ENCODE data around the gene KISS1R. TPM values are rescaled to one million over a fixed set of nuclear protein-coding genes. Genes with fewer than 3 reads are reported as not detected.
A peak's percentile ranks its signal among the peaks of the same experiment; 100 is the strongest.

KISS1R gene
- total RNA-seq, 2 donors from 2014 or later: not detected

DNA sequence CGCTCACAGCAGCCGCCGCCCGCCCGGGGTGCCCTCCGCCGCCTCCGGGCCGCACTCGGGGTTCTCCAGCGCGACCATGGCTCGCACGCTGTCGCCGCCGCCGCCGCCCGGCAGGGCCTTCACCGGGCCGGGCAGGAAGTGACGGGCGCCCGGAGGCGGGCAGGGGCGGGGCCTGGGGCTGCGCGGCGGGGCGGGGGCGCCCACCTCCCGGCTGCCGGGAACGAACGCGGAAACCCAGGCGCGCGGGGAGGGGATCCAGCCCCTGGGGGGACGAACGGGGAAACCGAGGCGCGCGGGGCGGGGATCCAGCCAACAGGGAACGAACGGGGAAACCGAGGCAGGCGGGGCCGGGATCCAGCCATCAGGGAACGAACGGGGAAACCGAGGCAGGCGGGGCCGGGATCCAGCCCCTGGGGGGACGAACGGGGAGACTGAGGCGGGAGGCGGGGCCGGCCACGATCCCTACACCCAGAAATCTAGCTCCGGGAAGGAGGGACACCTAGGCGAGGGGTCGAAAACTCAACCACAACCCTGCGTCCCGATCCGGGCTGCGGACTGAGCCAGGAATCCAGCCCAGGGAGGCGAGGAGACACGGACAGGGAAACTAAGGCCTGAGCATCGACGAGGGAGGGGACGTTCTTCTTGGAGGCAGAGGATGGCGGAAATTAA, 3.9 kb upstream of the KISS1R start, which contains the start of gene R3HDM4:
Gene R3HDM4, minus strand, starts transcription at position 140 of the 669 bp plus-strand sequence. Its CDS starts 62 bp downstream, at position 78.
- DNase-seq (ENCODE audit: low spot score): peak; percentile 95
- intact Hi-C loops (cut with DNase I): no loop called here

DNA sequence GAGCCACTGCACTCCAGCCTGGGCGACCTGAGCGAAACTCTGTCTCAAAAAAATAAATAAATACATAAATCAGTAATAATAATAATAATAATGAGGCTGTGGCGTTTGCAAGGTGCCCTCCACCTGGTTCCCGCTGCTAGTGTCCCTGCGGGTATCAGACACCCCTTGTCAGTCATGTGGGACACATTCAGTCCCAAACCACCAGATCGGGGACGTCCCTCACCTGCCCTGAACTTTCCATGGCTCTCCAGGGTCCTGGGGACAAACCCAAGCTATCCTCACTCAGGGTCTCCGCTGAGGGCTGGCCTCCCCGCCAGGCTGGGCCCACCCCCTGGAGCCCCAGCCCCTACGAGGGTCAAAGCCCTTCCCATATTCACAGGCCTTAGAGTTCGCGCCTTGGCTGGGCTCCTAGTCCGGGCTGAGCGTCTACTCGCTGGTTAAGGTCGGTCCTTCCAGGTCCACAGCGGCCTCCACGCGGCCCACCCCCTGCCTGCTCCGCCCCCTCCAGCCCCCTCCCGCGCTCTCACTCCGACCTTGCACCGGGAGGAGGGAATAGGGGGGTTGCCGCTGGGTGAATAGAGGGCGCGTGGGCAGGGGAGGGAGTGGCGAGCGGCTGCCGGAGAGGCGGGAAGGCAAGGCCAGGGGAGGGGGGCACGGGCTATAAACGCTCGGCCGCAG, 349 bp upstream of the KISS1R start:
- no peak for DNase-seq (ENCODE audit: low spot score)
- intact Hi-C loops (cut with DNase I): loop anchor here in 1 of 2 donors (5.0 kb wide), 1 partner anchor 149 kb away; no protein-coding TSS in a partner anchor

DNA sequence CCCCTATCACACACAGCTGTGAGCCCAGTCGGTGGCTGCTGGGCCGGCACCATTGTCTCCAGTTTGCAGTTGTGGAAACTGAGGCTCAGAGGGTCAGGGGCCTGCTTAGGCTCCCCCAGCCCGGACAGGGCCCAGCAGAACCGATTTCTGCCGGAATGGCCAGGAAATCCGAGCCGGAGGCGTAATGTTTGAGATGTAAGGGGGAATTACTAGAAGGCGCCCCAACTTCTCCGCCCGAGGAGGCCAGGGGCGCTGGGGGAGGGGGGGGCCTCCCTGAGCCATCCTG, 962 bp downstream of the KISS1R start:
- DNase-seq (ENCODE audit: low spot score): no peak
- intact Hi-C loops (cut with DNase I): loop anchor here (2.0 to 5.0 kb wide), 2 partner anchors 55 to 151 kb away; no protein-coding TSS in a partner anchor

DNA sequence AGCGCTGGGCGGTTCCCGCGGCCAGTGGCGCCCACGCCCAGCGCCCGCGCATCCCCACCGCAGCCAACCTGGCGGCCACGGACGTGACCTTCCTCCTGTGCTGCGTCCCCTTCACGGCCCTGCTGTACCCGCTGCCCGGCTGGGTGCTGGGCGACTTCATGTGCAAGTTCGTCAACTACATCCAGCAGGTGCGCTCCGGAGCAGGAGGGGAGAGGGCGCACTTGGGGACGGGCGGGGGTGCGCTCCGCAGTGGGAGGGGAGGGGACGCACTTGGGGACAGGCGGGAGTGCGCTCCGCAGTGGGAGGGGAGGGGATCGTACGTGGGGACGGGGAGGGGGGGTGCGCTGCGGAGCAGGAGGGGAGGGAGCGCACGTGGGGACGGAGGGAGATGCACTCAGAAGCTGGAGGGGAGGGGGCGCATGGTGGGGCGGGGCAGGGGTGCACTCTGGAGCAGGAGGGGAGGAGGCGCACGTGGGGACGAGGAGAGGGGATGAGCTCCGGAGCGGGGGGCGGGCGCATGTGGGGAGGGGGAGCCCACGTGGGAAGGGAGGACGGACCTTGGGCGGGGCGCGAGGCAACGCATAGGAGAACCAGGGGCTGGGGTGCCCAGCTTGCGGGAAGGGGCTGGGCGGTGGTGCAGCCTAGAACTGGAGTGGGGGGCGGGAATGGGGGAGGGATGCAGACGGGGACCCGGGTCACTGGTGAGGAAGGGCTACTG, 1.5 kb downstream of the KISS1R start:
- no peak for DNase-seq (ENCODE audit: low spot score)
- intact Hi-C loops (cut with DNase I): loop anchor here (1.0 to 5.0 kb wide), 3 partner anchors 56 to 151 kb away; partner anchors contain the start of gene CFD (in 1 of the 2)

DNA sequence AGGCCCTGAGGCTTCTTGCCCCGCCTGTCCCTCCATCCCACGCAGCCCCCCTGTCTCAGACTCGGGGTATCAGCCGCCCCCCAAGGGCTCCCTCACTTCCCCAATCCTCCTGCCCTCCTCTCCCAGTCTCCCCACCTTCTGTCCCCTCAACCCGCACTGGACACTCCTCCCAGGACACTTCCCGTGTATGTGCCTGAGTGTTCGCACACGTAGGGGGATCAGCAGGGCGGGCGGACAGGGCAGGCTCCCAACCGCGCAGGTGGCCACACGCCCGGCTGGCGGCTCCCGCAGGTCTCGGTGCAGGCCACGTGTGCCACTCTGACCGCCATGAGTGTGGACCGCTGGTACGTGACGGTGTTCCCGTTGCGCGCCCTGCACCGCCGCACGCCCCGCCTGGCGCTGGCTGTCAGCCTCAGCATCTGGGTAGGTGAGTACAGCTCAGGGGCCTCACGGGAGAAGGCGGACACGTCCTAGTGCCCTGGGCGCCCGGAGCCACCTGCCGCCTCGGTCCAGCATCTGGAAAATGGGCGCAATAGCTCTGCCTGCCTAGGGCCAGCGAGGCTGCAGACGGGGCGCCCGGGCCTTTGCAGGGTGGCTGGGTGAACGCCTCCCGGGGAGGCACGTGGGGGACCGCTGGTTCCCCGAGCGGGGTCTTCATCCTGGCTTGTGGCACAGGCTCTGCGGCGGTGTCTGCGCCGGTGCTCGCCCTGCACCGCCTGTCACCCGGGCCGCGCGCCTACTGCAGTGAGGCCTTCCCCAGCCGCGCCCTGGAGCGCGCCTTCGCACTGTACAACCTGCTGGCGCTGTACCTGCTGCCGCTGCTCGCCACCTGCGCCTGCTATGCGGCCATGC, 2.3 kb downstream of the KISS1R start:
- DNase-seq (ENCODE audit: low spot score): no peak
- intact Hi-C loops (cut with DNase I): loop anchor here (1.0 to 5.0 kb wide), 5 partner anchors 57 to 152 kb away; partner anchors contain the start of gene CFD (in 1 of the 2)

DNA sequence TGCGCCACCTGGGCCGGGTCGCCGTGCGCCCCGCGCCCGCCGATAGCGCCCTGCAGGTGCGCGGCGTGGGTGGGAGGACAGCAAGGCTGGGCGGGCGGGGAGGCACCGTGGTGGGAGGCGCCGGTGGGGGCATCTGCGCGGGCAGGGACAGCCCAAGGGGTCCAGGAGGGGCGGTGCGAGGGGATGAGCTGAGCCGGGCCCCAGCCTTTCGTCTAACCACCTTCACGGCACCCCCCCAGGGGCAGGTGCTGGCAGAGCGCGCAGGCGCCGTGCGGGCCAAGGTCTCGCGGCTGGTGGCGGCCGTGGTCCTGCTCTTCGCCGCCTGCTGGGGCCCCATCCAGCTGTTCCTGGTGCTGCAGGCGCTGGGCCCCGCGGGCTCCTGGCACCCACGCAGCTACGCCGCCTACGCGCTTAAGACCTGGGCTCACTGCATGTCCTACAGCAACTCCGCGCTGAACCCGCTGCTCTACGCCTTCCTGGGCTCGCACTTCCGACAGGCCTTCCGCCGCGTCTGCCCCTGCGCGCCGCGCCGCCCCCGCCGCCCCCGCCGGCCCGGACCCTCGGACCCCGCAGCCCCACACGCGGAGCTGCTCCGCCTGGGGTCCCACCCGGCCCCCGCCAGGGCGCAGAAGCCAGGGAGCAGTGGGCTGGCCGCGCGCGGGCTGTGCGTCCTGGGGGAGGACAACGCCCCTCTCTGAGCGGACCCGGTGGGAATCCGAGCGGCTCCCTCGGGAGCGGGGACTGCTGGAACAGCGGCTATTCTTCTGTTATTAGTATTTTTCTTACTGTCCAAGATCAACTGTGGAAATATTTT, 3.1 kb downstream of the KISS1R start:
- intact Hi-C loops (cut with DNase I): loop anchor here (2.0 to 5.0 kb wide), 2 partner anchors 63 to 148 kb away; no protein-coding TSS in a partner anchor
- no peak for DNase-seq (ENCODE audit: low spot score)

DNA sequence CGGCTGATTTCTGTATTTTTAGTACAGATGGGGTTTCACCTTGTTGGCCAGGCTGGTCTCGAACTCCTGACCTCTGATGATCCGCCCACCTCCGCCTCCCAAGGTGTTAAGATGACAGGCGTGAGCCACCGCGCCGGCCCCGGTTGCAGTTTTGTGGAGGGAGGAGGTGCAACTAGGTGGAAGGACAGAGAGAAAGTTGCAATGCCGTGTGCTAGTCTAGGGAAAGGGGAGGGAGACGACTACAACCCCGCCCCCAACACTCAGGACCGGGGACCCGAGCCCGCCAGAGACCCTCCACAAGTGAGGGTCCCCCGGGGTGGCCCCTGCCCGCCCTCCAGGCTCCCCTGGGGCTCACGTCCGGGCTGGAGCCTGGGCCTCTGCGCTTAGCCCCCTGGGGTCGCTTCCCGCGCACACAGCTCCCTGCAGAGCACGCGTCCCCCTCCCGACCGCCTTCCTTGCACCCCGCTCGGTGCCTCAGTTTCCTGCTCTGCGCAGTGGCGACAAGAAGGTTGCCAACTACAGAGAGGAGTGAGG, 7.5 kb downstream of the KISS1R start:
- intact Hi-C loops (cut with DNase I): loop anchor here in 1 of 2 donors (5.0 kb wide), 1 partner anchor 152 kb away; no protein-coding TSS in a partner anchor
- no peak for DNase-seq (ENCODE audit: low spot score)

DNA sequence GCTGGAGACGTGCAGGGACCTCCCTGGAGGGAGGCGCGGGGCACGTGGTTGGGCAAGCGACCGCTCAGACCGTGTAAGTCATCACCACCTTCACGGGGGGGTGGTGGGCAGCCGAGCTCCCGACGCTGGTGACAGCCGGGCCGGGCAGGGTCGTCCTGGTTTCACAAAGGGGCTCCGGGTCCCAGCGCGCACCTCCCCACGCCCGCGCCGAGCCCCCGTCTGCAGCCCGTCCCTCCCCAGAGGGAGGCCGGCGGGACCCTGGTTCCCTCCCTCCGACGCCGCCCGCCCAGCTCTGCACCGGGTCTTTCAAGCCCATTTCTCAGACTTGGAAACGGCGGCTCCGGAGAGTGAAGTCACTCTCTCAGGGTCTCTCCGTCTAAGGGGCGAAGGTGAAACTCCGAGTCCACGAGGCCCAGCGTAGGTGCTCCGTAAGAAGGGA, 8.0 kb downstream of the KISS1R start:
- no peak for DNase-seq (ENCODE audit: low spot score)
- intact Hi-C loops (cut with DNase I): no loop called here

DNA sequence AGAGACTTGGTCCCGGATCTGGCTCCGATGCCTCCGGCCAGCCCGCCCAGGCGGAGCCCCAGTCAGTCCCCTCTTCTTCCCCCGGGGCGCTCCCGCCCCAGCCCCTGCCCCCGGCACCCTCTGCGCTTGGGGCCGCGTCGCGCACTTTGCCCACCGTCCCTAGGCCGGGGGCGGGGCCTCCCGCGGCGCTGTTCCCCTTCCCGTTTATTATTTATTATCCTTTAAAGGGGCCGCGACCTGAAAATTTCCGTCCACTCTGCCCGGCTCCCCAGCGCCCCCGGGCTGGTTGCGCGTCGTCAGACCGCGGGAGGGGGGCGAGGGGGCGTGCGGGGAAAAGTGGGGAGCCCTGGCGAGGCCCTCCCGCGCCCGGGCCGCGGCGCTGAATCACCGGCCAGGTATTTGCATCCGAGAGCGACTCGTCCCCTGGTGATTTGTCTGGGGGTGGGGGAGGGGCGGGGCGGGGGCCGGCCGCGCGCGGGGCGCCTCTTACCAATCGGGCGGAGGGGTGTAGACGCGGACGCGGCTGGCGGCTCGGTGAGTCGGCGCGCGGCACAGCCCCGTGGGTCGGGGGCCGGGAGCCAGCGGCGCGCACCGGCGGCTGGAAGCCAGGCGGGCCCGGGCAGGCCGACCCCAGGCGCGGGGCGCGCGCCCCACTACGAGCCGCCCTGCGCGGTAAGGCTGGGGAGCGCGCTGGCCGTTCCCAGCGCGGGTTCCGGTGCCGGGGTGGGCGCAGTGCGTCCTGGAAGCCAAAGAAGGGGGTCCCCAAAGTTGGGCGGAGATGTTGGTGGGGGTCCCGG, 8.6 kb downstream of the KISS1R start, which contains the start of gene ARID3A:
Gene ARID3A, plus strand, starts transcription at position 510 of the 797 bp plus-strand sequence. CDS start 3,494 bp downstream, outside the sequence.
- DNase-seq (ENCODE audit: low spot score): peak; percentile 94
- intact Hi-C loops (cut with DNase I): no loop called here

DNA sequence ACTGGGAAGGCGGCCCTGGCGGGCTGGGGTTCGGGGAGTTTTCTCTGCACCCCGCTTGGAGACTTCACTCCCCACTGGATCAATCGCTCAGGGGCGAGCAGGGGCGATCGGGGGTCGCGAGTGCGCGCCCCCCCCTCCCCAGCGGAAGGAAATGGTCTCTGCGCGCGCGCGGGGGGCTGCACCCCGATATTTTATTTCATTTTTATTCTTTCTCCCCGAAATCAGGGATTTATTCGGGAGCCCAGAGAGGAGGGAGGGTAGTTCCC, 9.1 kb downstream of the KISS1R start:
- intact Hi-C loops (cut with DNase I): no loop called here

DNA sequence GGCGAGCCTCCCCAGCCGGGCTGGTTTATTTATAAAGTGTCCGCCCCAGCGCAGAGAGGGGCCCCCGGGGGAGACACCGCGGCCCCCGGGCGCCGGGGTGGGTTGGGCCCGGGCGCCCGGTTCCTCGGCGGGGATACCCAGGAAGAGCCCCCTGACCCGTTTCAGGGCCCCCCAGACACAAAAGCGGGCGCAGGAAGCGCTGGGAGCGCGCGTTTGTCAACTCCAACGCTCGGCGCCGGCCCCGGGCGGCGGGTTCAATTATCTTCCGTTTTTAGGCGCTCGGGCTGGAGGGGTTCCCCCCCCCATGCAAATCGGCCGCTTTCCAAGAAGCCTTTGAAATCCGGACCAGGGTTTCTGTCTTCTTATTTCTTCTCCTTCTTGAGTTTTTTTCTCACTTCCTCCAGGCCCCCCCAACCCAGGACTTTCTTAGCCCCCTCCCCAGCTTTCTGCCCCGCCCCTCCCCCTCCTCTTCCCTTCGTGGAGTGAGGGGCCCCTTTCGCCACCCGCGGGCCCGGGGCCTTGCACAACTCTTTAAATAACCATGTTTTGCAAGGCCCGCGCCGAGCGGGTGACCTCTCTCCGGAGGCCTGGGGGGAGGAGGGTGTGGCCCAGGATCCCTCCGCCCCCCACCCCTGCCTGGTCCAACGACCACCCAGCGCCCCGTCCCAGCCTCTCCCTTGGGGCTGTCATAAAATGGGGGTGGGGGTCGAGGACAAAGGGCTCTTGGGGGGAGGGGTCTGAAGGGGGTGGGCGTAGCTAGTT, 9.6 kb downstream of the KISS1R start:
- intact Hi-C loops (cut with DNase I): no loop called here
- peak; percentile 93 for DNase-seq (ENCODE audit: low spot score)

More for the DNA sequence above, 9.1 kb downstream of the KISS1R start:
- no peak for DNase-seq (ENCODE audit: low spot score)

DNA sequence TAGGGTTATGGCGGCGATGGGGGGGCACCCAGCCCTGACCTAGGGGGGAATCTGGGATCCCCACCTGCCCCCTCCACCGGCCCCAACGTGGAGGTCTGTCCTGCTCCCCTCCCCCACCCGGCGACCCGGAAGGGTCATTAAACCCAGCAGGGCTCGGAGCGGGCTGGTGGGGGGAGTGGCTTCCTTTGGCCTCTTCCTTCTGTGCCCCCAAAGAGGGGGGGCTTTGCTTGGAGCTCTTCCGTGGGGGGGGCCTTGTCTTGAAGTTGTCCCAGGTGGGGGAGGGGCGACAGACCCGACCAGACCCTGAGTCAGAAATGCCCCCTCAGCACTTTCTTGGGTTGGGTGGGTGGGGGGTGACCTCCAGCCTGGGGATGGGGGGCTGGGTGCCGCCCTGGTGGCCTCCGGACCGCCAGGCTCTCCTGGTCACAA, 10.2 kb downstream of the KISS1R start:
- no peak for DNase-seq (ENCODE audit: low spot score)
- intact Hi-C loops (cut with DNase I): no loop called here

DNA sequence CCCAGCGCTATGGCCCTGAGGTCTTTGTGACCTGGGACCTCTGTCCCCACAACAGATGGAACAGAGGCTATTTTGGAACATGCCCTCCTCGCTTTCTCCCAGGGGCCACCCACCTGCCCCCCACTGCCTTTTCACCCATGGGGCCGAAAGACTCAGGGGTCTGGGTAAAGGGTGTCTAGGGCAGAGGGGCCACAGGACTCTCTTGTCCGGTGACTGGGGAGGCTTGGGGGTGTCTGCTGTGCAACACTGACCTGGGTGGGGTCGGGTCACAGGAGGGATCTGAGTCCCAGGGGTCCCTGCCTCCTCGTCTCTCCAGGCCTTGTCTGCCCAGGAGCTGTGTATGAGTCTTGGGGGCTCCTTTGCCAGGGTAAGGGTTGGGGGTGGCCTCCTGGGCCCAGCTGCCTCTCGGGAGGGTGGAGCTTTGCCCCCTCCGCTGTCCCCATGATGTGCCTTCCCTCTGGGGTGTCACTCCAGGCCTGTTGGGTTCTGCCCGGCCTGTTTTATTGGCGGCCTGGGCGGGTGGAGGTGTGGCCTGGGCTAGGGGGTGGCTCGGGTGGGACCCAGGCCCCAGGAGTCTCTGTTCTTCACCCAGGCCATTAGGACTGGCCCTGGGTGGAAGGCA, 10.8 kb downstream of the KISS1R start:
- DNase-seq (ENCODE audit: low spot score): no peak
- intact Hi-C loops (cut with DNase I): no loop called here

DNA sequence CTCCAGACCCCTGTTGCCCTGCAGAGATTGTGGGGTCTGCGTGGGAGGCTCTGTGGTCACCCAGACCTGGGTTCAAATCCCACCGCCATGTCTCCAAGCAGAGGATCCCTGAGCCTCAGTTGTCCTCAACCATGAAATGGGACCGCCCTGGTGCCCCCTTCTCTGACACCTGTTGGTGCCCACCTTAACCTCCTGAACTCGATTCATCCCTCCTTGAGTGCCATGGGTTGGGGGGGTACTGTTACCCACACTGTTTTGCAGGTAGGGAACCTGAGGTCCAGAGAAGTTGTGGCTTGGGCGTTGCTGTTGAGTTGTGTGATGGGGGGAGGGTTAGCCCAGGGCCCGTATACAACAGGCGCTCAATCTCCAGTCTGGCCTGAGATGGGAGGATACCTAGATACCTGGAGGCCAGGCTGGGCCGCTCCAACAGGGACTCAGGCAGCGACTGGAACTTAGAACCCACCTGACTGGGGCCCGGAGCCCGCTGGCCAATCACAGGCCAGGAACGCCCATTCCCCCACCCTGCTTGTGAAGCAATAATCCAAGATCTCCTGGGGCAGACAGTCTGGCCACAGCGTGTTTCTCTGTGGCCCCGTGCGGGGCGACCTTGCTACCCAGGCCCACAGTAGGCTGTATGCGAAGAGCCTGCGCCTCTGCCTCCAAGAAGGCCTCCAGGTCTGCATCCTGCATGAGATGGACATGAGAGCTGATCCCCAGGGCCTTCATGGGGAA, 11.5 kb downstream of the KISS1R start:
- intact Hi-C loops (cut with DNase I): no loop called here
- no peak for DNase-seq (ENCODE audit: low spot score)

DNA sequence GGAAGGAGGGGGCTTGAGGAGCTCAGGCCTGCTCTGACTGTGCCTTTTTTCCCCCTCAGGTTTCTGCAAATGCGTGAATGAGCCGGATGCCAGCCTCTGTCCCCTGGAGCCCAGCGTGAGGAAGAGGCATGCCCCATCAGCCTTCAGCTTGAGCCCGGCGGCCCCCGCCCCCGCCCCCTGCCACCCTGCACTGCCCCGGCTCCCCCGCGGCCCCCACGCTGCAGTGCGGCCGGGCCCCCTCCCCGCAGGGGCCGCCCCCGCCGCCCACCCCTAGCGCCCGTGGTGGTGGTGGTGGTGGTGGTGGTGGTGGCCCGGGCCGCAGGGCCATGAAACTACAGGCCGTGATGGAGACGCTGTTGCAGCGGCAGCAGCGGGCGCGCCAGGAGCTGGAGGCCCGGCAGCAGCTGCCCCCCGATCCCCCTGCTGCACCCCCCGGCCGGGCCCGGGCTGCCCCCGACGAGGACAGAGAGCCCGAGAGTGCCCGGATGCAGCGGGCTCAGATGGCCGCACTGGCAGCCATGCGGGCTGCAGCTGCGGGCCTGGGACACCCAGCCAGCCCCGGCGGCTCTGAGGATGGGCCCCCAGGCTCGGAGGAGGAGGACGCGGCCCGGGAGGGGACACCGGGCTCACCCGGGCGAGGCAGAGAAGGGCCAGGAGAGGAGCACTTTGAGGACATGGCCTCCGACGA, 12.2 kb downstream of the KISS1R start:
- DNase-seq (ENCODE audit: low spot score): no peak
- intact Hi-C loops (cut with DNase I): no loop called here
